PC-9 (cell line): Measurements from ENCODE around the gene UGT1A7.

Experiments used
- EZH2 ChIP-seq: fragments of 200-600 bp; sonication (generic); IDR thresholded peaks from 2 replicates; pipeline ENCODE4 v1.8.0; 2017; ENCODE audit warnings: antibody characterized with exemption, low read depth
- TF ChIP-seq, protein P1 (sequence below): fragments of 200-600 bp; sonication (generic); conservative IDR thresholded peaks from 2 replicates; pipeline ENCODE4 v1.6.1; 2017; ENCODE audit warnings: mixed run types, antibody characterized with exemption, mild to moderate bottlenecking, moderate library complexity

DNA sequence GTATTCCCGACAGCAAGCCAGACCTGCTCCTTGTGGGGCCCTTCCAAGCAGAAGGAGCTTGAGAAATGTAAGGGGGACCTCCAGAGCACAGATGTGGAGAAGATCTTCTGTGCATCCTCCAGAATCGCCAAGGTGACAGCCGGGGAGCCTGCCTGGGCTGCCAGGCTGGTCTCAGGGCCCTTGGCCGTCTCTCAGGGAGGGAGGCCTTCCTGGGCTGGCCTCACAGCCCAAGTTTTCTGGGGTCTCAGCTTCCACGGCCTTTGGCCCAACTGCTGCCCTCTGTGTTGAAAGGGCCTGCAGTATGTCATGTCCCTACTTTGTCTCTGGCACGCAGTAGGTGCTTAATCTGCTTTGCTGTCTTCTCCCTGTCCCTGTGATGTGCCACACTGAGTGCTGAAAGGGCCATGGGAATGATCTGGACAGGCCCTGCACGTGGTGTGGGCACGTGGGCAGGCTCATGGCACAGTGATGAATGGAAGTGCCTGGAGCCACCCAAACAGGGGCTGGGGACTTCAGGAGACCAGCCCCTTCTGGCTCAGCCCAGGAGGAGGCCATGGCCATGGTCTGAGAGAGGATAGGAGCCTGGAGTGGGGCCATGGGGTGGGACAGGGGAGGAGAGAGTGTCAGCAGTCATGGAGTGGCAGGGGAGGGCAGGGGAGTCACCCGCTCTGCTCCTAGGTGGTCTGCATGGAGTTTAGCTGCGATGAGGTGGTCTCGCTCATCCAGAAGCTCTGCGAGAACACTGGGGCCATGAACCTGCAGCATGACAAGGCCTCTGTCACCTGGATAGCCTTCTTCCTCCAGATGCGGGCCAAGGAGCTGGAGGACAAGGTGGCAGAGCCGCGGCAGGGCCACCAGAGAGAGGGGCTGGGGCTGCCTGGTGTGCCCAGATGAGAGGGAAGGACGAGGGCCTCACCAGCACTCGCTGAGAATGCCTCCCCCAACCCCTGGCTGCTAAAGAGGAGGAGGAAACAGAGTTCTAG, 137.2 kb downstream of the UGT1A7 start:
- TF ChIP-seq EZH2, result no peak
- TF ChIP-seq, protein P1, sequence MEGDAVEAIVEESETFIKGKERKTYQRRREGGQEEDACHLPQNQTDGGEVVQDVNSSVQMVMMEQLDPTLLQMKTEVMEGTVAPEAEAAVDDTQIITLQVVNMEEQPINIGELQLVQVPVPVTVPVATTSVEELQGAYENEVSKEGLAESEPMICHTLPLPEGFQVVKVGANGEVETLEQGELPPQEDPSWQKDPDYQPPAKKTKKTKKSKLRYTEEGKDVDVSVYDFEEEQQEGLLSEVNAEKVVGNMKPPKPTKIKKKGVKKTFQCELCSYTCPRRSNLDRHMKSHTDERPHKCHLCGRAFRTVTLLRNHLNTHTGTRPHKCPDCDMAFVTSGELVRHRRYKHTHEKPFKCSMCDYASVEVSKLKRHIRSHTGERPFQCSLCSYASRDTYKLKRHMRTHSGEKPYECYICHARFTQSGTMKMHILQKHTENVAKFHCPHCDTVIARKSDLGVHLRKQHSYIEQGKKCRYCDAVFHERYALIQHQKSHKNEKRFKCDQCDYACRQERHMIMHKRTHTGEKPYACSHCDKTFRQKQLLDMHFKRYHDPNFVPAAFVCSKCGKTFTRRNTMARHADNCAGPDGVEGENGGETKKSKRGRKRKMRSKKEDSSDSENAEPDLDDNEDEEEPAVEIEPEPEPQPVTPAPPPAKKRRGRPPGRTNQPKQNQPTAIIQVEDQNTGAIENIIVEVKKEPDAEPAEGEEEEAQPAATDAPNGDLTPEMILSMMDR, result no peak
